Measurements from ENCODE around the gene TMC3. TPM values are rescaled to one million over a fixed set of nuclear protein-coding genes. Genes with fewer than 3 reads are reported as not detected.

Gene TMC3
- polyA plus RNA-seq, 2 of the 4 experiments (the other 2 are of a cell fraction), result not detected

DNA sequence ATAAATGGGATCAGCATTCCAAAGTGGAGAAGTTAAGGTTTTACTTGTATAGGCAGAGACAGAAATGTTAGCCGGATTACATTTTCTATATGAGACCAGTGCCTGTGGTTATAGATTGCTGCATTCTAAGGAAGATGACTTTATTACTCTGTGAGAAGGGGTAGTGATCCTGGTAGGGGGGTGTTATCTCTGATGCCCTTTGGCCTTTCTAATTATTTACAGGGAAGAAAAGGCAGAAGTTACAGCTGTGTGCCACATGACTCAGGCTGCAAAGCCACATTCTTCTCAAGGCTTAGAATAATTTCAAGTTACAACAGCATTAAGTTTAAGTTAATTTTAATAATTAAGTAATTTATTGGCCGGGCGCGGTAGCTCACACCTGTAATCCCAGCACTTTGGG, 2.2 kb upstream of the TMC3 start (continued):
- TF ChIP-seq ESRRA (IDR thresholded peaks at IDR 0.05; ENCODE audit: borderline replicate concordance, low read length) (no peak), RARB (CRISPR knock-in tag; IDR thresholded peaks at IDR 0.05) (no peak), ZNF302 (CRISPR knock-in tag; IDR thresholded peaks at IDR 0.05) (no peak), BHLHE40 (IDR thresholded peaks at IDR 0.05; ENCODE audit: low read depth, low read length) (no peak)
- TF ChIP-seq, protein P1, sequence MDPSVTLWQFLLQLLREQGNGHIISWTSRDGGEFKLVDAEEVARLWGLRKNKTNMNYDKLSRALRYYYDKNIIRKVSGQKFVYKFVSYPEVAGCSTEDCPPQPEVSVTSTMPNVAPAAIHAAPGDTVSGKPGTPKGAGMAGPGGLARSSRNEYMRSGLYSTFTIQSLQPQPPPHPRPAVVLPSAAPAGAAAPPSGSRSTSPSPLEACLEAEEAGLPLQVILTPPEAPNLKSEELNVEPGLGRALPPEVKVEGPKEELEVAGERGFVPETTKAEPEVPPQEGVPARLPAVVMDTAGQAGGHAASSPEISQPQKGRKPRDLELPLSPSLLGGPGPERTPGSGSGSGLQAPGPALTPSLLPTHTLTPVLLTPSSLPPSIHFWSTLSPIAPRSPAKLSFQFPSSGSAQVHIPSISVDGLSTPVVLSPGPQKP (IDR thresholded peaks at IDR 0.05; ENCODE audit: low read depth, low read length), result no peak

DNA sequence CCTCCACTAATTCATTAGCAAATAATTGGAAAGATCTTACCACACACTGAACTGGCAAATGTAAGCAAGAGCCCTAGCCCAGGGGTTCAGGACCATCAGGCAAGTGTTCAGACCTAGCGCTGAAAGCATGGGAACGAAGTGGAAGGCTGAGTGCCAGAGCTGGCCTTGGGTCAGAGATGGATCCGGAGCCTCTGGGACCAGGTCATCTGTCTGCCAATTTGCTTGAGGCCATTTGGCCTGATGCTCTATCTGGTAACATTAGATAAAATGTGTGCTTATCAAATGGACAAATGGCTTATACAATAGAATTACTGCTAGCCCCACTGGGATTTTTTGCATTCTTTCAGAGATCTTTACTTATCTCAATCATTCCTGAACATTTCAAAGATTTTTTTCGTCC, 1.4 kb upstream of the TMC3 start:
- CTCF ChIA-PET, result no interaction called here
- Histone ChIP-seq H3K27ac (no peak overlapping the region), H3K4me3 (no peak overlapping the region), H3K4me1 (no peaks in the 10 kb centered on the region), H3K4me2 (no peak overlapping the region), H3K9me3 (no peaks in the 10 kb centered on the region)
- POLR2A ChIA-PET, result no interaction called here
- FAIRE-seq (no peak), DNase-seq (ENCODE audit: low read depth in 1 of 2, low spot score in 1 of 2) (no peak), ATAC-seq (no peak)
- TF ChIP-seq HDAC2 (IDR thresholded peaks at IDR 0.05), result no peak
- TF ChIP-seq FOXS1 (CRISPR knock-in tag; IDR thresholded peaks at IDR 0.05), result no peak
- TF ChIP-seq HOXB5 (CRISPR knock-in tag; IDR thresholded peaks at IDR 0.05), result no peak
- TF ChIP-seq ZNF302 (CRISPR knock-in tag; IDR thresholded peaks at IDR 0.05), result no peak
- TF ChIP-seq, protein P2, sequence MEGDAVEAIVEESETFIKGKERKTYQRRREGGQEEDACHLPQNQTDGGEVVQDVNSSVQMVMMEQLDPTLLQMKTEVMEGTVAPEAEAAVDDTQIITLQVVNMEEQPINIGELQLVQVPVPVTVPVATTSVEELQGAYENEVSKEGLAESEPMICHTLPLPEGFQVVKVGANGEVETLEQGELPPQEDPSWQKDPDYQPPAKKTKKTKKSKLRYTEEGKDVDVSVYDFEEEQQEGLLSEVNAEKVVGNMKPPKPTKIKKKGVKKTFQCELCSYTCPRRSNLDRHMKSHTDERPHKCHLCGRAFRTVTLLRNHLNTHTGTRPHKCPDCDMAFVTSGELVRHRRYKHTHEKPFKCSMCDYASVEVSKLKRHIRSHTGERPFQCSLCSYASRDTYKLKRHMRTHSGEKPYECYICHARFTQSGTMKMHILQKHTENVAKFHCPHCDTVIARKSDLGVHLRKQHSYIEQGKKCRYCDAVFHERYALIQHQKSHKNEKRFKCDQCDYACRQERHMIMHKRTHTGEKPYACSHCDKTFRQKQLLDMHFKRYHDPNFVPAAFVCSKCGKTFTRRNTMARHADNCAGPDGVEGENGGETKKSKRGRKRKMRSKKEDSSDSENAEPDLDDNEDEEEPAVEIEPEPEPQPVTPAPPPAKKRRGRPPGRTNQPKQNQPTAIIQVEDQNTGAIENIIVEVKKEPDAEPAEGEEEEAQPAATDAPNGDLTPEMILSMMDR (IDR thresholded peaks at IDR 0.05), result no peak
- TF ChIP-seq POLR2AphosphoS2 (conservative IDR thresholded peaks at IDR 0.05; ENCODE audit: low read length), result no peak
- TF ChIP-seq GATA3 (IDR thresholded peaks at IDR 0.05; ENCODE audit: borderline replicate concordance), result no peak
- no peak for TF ChIP-seq ZFP36 (IDR thresholded peaks at IDR 0.05; ENCODE audit: borderline replicate concordance, partially characterized antibody)
- TF ChIP-seq HOXB13 (CRISPR knock-in tag; IDR thresholded peaks at IDR 0.05; ENCODE audit: low read depth), result no peak
- no peak for TF ChIP-seq MAZ (IDR thresholded peaks at IDR 0.05; ENCODE audit: borderline replicate concordance, low read depth, low read length)
- 18% methylated on average over 4 of the region's 4 CpGs for WGBS (ENCODE audit: missing lambda C conversion rate)

DNA sequence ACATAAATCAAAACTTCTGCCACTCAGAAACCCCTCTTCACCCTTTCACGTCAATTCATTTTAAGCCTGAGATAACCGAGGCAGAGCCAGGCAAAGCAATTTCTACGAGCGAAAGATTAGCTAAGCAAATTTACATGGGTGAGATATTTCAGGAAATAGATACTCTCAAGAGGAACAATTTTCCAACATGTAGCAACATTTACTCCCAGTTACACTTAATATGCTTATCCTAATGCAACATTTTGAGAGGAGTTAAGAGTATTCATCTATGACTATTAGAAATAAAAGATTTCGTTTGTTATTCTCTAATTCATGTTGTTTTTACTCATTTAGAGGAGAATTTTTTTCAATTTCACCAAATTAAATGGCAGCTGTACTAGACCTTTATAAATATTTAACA, 837 bp downstream of the TMC3 start:
- no peak overlapping the region for H3K4me2 ChIP-seq
- no peaks in the 10 kb centered on the region for H3K9me3 ChIP-seq
- WGBS (ENCODE audit: missing lambda C conversion rate), result 22% methylated on average over 5 of the region's 5 CpGs
- no peak for FAIRE-seq
- POLR2A ChIA-PET, result no interaction called here
- TF ChIP-seq, protein P3, sequence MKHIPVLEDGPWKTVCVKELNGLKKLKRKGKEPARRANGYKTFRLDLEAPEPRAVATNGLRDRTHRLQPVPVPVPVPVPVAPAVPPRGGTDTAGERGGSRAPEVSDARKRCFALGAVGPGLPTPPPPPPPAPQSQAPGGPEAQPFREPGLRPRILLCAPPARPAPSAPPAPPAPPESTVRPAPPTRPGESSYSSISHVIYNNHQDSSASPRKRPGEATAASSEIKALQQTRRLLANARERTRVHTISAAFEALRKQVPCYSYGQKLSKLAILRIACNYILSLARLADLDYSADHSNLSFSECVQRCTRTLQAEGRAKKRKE (CRISPR knock-in tag; IDR thresholded peaks at IDR 0.05; ENCODE audit: low read depth), result no peak
- no peak for TF ChIP-seq SMC3 (IDR thresholded peaks at IDR 0.05)
- TF ChIP-seq ZFP36 (IDR thresholded peaks at IDR 0.05; ENCODE audit: borderline replicate concordance, partially characterized antibody), result no peak
- TF ChIP-seq HEYL (CRISPR knock-in tag; IDR thresholded peaks at IDR 0.05), result no peak
- TF ChIP-seq FOXS1 (CRISPR knock-in tag; IDR thresholded peaks at IDR 0.05), result no peak
- no peak for TF ChIP-seq JUNB (IDR thresholded peaks at IDR 0.05)
- no peak for TF ChIP-seq KDM1A (IDR thresholded peaks at IDR 0.05; ENCODE audit: low read depth)
- TF ChIP-seq, protein P4, sequence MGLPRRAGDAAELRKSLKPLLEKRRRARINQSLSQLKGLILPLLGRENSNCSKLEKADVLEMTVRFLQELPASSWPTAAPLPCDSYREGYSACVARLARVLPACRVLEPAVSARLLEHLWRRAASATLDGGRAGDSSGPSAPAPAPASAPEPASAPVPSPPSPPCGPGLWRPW (IDR thresholded peaks at IDR 0.05), result no peak
- no peak for TF ChIP-seq RFX5 (IDR thresholded peaks at IDR 0.05)
- TF ChIP-seq RCOR1 (IDR thresholded peaks at IDR 0.05; ENCODE audit: low read depth, low read length), result no peak
- TF ChIP-seq NR3C1 (IDR thresholded peaks at IDR 0.05), result no peak
- H3K4me3 ChIP-seq, result no peak overlapping the region
- ATAC-seq, result no peak
- H3K27ac ChIP-seq, result no peak overlapping the region
- CTCF ChIA-PET, result interaction anchor here (0.6 to 2.3 kb wide), 5 partner anchors 18 to 267 kb away, joined by 3 to 7 read pairs (median 4); no protein-coding TSS in a partner anchor
- no peaks in the 10 kb centered on the region for H3K4me1 ChIP-seq
- no peak for DNase-seq (ENCODE audit: low read depth in 1 of 2, low spot score in 1 of 2)
